PFSK-1 (cell line): Measurements from ENCODE around the gene ENO4.

ENCODE experiments used
- FOXP2 ChIP-seq: optimal IDR thresholded peaks from 2 replicates; pipeline ENCODE3; 2011; ENCODE audit warnings: borderline replicate concordance, control low read depth, inconsistent platforms; ENCODE audit not compliant: insufficient read depth; ENCODE audit errors: extremely low read length, extremely low read depth
- POLR2AphosphoS5 ChIP-seq: IDR thresholded peaks from 2 replicates; pipeline ENCODE4 v1.6.1; 2012; ENCODE audit warnings: low read depth, mild to moderate bottlenecking, control low read depth, low read length, moderate library complexity
- SIN3A ChIP-seq: IDR thresholded peaks from 2 replicates; pipeline ENCODE4 v1.6.1; 2012; ENCODE audit warnings: mild to moderate bottlenecking, low read length, moderate library complexity, borderline replicate concordance; ENCODE audit not compliant: insufficient read depth
- TAF1 ChIP-seq: IDR thresholded peaks from 2 replicates; pipeline ENCODE4 v1.6.1; 2012; ENCODE audit warnings: low read length, control low read depth, borderline replicate concordance; ENCODE audit not compliant: insufficient read depth
- TF ChIP-seq, protein P1 (sequence below), 2 experiments: IDR thresholded peaks; 2 replicates each; pipeline versions ENCODE4 v1.6.1 to v1.8.0; 2011 to 2012; ENCODE audit warnings: low read depth in 2 of 2, low read length in 2 of 2, control low read depth in 1 of 2, inconsistent platforms in 1 of 2, mild to moderate bottlenecking in 1 of 2, moderate library complexity in 1 of 2; ENCODE audit not compliant: insufficient read depth in 1 of 2

ENO4 gene

GRCh38 chr10:116836083-116836482 lies 13.2 kb upstream of the ENO4 start:
- TF ChIP-seq, protein P1, sequence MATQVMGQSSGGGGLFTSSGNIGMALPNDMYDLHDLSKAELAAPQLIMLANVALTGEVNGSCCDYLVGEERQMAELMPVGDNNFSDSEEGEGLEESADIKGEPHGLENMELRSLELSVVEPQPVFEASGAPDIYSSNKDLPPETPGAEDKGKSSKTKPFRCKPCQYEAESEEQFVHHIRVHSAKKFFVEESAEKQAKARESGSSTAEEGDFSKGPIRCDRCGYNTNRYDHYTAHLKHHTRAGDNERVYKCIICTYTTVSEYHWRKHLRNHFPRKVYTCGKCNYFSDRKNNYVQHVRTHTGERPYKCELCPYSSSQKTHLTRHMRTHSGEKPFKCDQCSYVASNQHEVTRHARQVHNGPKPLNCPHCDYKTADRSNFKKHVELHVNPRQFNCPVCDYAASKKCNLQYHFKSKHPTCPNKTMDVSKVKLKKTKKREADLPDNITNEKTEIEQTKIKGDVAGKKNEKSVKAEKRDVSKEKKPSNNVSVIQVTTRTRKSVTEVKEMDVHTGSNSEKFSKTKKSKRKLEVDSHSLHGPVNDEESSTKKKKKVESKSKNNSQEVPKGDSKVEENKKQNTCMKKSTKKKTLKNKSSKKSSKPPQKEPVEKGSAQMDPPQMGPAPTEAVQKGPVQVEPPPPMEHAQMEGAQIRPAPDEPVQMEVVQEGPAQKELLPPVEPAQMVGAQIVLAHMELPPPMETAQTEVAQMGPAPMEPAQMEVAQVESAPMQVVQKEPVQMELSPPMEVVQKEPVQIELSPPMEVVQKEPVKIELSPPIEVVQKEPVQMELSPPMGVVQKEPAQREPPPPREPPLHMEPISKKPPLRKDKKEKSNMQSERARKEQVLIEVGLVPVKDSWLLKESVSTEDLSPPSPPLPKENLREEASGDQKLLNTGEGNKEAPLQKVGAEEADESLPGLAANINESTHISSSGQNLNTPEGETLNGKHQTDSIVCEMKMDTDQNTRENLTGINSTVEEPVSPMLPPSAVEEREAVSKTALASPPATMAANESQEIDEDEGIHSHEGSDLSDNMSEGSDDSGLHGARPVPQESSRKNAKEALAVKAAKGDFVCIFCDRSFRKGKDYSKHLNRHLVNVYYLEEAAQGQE (IDR thresholded peaks at IDR 0.05; ENCODE audit: insufficient read depth in 1 of 2, low read depth in 2 of 2, low read length in 2 of 2): no peak
- TF ChIP-seq TAF1: no peak
- no peak for TF ChIP-seq SIN3A
- TF ChIP-seq POLR2AphosphoS5: no peak
- no peak for TF ChIP-seq FOXP2

GRCh38 chr10:116836902-116837523 lies 12.3 kb upstream of the ENO4 start:
- TF ChIP-seq TAF1: no peak
- no peak for TF ChIP-seq POLR2AphosphoS5
- TF ChIP-seq, protein P1 (IDR thresholded peaks at IDR 0.05; ENCODE audit: insufficient read depth in 1 of 2, low read depth in 2 of 2, low read length in 2 of 2): no peak
- no peak for TF ChIP-seq SIN3A
- TF ChIP-seq FOXP2: no peak

DNA sequence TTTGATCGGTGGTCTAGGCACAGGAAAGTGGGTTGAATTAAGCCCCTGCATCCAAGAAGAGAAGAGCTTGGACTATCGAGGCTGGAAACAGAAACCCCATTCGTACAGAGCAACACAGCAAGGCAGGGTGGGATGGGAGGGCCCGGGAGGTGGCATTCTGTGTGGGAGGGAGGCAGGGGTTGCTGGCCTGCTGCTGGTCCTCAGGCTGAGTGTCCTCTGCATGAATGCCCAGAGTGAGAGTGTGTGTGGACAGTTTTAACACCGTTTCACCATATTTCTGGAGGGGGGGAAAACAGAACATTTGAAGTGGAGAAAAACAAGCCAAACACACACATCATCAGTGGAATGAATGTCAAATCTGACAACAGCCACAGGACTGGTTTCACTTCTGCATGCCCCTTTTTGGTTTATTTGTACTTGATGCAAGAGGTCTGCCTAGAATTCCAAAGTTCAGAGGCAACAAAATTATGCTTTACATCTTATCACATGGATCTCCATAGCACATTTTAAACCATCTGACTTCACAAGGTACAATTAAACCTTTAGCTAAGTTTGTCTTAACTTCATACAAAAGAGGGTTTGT lies 11.1 kb upstream of the ENO4 start:
- no peak for TF ChIP-seq SIN3A
- TF ChIP-seq FOXP2: no peak
- no peak for TF ChIP-seq POLR2AphosphoS5
- no peak for TF ChIP-seq TAF1
- TF ChIP-seq, protein P1 (IDR thresholded peaks at IDR 0.05; ENCODE audit: insufficient read depth in 1 of 2, low read depth in 2 of 2, low read length in 2 of 2): no peak

DNA sequence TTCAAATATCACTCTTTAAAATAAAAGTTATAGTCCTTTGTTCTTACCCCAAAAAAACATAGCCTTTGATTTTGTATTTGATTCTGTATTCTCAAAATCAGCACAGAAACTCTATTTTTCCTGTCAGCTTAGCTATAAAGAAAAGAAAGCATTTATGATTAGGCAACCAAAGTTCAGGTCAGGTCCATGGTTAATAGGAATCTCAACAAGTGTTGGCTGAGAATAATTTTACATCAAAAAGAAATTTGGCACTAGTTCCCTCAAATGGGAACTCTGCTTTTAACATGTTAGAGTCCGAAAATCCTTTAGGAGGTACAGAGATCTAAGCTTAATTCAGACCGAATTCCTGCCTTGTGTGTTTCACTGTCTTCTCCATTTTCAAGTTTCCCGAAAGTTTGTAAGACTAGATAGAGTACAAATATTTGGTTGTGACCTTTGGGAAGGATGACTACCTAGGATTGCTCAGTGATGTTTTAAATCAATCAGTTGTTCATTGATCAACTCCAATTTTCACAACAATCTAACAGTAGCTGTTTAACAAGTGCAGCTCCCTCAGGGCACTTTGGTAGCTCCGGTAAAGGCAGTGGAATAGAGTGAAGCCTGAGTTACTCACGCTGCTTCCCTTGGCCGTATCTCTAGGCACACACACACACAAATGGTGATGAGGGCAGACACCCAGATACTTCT lies 8.8 kb upstream of the ENO4 start:
- TF ChIP-seq POLR2AphosphoS5 (no peak), FOXP2 (no peak), TAF1 (no peak), SIN3A (no peak)
- TF ChIP-seq, protein P1 (IDR thresholded peaks at IDR 0.05; ENCODE audit: insufficient read depth in 1 of 2, low read depth in 2 of 2, low read length in 2 of 2): no peak
